ENCODE measurements around the gene FCGBP.

GRCh38 chr19:39942366-39942730 is 7.9 kb upstream of the FCGBP start:
- TF ChIP-seq SRF (IDR thresholded peaks at IDR 0.05; ENCODE audit: low read depth) (no peak), POLR2A (IDR thresholded peaks at IDR 0.05; ENCODE audit: borderline replicate concordance, extremely low read depth, insufficient read depth, insufficient read length) (no peak), CTCF (IDR thresholded peaks at IDR 0.05 in 2 of 3, conservative IDR thresholded peaks at IDR 0.05 in 1 of 3; ENCODE audit: borderline replicate concordance in 1 of 3, insufficient read depth in 1 of 3, low read depth in 2 of 3, low read length in 2 of 3) (no peak), YY1 (IDR thresholded peaks at IDR 0.05; ENCODE audit: extremely low read depth, insufficient replicate concordance, low read depth, low read length) (no peak), EZH2 (IDR thresholded peaks at IDR 0.05) (no peak), RAD21 (IDR thresholded peaks at IDR 0.05; ENCODE audit: low read depth) (no peak), EGR1 (IDR thresholded peaks at IDR 0.05; ENCODE audit: low read depth) (no peak), ZFX (IDR thresholded peaks at IDR 0.05) (no peak)

Data from HCT116 (cell line).